HG02885 (cell line): ENCODE measurements around the gene SLC34A3.
"Not testable (repeated sequence)": the region's sequence is repeated elsewhere in the genome, so short reads cannot be mapped to it uniquely, and the experiment has no call there.

ENCODE experiments used
- ATAC-seq: cut with Tn5 transposase; IDR thresholded peaks from one replicate; pipeline ENCODE4 v1.9.1; 2021; ENCODE audit warnings: mild to moderate bottlenecking; ENCODE audit not compliant: unreplicated experiment, poor library complexity

The SLC34A3 gene

DNA sequence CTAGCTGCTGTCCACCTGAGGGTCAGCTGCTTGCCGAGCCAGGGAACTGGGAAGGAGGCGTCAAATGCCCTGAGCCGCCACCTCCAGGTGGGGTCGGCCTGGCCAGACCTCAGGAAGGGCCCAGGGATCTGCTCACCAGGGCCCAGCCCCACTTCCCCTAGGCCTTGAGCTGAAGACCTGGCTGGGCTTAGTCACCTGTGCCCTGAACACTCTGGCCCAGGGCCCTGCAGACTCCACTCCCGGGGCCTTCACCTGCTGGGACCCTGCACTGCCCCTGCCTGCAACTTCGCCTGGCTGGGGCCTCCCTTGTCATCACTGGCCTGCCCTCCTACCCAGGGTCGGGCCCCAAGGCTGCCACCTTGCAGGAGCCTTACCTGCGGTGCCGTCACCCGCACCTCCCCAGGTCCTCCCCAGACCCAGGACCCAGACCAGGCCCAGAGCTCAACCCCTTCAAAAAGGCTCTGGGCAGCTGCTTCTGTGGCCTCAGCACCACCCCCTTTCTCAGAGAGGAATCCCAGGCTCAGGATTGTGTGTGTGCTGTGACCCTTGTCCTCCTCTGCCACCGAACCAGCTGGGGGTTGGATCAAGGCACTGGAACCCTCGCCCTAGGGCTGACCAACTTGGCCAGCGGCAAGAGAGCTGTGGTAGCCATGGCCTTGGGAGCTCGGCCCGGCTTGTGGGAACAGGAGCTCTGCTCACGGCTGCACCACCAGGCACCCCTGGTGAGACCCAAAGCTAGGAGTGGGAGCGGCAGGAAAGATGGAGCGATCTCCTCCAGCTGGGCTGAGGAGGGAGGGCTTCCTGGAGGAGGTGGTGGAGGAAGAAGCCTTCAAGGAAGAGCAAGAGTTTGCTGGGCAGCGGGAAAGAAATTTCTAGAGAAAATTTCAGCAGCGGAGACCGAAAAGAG is 23.3 kb downstream of the SLC34A3 start:
- no peak for ATAC-seq

DNA sequence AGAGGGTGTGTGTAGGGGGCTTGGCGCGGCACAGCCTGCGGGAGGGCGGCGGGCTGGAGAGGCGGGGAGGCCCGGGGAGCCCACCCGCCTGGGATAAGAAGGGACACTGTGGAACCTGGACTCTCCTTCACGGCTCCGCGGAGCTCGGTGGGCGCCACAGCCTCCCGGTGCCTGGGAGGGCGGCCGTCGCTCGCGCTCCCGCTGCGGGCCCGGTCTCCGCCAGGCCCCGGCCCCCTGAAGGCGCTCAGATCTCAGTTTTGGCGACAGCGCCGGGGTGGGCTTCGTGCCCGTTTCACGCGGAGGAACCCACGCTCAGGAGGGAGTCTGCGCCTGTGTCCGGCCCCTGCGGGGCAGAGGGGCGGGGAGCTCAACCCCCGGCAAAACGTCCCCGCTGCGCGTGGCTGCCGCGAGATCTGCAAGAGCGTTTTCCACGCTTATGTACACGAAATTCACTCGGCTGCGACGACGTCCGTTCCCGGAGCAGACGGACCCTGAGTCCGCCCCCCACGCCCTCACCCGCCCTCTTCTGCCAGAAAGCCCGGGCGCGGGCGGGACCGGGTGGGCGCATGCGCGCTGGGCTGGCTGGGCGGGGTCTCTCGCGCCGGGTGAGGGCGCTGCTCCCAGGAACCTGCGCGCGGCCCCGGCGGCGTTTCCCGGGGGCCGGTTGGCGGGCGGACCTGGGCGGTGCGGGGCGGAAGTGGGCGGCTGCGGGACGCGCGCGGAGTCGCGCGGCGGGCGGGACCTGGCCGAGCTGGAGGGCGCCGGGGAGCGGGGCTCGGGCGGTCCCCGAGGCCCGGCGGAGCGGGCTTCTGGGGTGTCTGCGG is 24.1 kb downstream of the SLC34A3 start, which contains the start of gene NELFB:
Gene NELFB, plus strand, starts transcription at position 704 of the 824 bp plus-strand sequence.
- ATAC-seq, result peak; percentile 81

DNA sequence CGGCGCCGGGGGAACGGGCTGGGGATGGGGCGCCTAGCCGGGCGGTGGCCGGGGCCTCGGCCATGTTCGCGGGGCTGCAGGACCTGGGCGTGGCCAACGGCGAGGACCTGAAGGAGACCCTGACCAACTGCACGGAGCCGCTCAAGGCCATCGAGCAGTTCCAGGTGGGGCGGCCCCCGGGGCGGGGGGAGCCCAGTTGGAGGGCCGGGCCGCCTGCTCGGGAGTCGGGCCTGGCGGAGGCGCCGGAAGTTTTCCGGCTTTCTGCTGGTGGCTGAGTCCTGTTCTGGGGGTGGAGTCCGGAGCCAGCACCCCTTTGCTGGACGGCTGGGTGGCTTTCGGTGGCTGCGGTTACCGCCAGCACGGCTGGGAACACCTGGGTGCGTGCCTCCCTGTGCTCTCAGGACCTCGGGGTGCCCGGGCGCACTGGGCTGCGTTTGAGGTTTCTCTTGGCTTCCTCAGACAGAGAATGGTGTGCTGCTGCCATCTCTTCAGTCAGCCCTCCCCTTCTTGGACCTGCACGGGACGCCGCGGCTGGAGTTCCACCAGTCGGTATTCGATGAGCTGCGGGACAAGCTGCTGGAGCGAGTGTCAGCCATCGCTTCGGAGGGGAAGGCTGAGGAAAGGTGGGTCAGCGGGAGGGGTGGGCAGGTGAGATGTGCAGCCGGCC is 24.9 kb downstream of the SLC34A3 start:
- no peak for ATAC-seq

DNA sequence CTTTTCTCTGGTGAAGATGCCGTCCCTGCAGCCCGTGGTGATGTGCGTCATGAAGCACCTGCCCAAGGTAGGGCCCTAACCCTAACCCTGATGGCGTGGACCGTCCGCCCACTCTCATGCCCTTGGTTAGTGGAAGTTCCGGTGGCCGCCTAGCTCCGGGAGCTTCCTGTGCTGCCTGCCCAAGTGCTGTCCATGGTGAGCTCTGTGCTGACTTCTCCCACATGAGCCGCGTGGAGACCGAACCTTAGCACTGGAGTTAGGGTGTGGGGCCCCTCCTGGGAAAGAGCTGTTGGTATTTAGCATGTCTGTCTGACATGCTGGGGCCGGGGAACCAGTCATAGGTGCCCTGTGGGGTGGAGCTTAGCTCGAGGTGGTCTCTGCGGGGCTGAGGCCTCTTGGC is 25.7 kb downstream of the SLC34A3 start:
- ATAC-seq, result no peak

DNA sequence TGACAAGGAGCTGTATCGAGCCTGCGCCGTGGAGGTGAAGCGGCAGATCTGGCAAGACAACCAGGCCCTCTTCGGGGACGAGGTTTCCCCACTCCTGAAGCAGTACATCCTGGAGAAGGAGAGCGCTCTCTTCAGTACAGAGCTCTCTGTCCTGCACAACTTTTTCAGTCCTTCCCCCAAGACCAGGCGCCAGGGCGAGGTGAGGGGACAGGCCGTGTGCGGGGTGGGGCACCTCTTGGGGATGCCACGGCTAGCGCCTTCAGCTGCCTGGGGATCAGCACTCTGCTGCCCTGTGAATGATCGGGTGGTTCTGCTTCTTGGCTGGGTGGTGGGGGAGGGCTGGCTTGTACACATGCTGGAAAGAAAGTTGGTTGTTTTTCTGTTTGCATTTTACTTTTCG is 26.2 kb downstream of the SLC34A3 start:
- ATAC-seq, result no peak

DNA sequence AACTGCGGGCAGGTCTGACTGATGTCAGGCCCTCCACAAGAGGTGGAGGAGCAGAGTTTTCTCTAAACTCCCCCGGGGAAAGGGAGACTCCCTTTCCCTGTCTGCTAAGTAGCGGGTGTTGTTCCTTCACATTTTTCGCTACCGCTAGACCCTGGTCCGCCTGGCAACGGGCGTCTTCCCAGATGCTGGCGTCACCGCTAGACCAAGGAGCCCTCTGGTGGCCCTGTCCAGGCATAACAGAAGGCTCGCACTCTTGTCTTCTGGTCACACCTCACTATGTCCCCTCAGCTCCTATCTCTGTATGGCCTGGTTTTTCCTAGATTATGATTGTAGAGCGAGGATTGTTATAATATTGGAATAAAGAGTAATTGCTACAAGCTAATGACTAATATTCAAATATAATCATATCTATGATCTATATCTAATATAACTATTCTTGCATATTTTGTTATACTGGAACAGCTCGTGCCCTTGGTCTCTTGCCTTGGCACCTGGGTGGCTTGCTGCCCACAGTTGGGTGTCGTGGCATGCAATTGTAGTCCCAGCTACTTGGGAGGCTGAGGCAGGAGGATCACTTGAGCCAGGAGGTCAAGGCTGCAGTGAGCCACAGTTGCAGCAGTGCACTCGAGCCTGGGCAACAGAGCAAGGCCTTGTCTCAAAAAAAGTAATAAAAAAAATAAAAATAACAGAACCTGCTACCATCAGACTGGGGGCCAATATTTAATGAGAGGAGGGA is 31.6 kb downstream of the SLC34A3 start:
- not testable (repeated sequence) for ATAC-seq

DNA sequence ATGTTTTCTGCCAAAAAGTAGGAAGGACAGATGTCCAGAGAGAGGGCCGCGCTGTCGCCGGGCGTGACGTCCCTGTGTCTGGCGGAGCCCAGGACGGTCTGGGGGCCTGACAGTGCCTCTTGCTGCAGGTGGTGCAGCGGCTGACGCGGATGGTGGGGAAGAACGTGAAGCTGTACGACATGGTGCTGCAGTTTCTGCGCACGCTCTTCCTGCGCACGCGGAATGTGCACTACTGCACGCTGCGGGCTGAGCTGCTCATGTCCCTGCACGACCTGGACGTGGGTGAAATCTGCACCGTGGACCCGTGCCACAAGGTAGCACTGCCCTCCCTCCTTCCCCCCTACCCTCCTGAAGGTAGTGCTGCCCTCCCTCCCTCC is 32.2 kb downstream of the SLC34A3 start:
- no peak for ATAC-seq

DNA sequence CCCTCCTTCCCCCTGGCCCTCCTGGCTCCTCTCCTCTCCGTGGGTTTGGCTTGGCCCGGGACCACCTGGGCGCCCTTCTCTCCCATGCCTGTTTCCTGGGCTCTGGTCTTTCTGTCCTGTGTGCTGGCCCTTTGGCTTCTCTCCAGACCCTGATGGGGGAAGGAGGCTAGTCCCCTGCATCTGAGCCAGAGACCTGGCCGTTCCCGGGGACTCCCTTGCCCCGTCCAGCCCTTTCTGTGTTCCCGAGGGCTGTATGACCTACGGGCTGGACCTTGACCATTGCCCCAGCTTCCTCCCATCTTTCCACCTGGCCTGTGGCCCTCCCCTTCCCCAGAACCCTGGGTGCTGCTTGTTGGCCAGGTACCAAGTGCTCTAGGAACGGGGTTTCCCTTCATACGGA is 32.8 kb downstream of the SLC34A3 start:
- no peak for ATAC-seq

DNA sequence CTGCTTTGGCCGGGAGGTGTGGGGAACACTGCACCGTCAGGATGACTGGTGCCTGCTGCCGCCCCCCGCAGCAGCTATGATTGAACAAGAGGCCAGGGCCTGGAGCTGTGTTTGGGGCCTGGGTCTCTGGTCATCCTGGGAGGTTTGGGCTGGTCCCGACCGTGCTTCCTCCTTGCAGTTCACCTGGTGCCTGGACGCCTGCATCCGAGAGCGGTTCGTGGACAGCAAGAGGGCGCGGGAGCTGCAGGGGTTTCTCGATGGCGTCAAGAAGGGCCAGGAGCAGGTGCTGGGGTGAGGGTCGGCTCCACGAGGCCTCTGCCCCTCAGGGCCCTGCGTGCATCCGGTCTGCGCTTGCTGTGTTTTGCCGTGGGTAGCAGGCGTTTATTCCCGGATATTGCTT is 33.4 kb downstream of the SLC34A3 start:
- no peak for ATAC-seq

DNA sequence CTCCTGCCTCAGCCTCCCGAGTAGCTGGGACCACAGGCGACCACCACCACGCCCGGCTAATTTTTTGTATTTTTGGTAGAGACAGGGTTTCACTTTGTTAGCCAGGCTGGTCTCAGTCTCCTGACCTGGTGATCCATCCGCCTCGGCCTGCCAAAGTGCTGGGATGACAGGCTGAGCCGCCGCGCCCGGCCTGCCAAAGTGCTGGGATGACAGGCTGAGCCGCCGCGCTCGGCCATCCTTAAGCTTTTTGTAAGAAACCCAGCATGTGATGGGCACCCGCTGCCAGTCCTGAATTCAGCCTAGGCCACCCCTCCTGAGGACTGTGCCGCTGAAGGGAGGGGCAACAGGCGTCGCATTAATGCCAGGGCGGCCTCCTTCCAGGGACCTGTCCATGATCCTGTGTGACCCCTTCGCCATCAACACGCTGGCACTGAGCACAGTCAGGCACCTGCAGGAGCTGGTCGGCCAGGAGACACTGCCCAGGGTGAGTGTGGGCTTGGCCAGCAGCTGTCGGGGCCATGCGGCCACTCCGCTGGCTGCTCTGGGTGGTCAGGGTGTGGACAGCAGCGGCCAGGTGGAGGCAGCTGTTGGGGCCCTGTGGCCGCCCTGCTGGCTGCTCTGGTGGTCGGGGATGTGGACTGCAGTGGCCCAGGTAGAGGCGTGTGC is 34.9 kb downstream of the SLC34A3 start:
- no peak for ATAC-seq

DNA sequence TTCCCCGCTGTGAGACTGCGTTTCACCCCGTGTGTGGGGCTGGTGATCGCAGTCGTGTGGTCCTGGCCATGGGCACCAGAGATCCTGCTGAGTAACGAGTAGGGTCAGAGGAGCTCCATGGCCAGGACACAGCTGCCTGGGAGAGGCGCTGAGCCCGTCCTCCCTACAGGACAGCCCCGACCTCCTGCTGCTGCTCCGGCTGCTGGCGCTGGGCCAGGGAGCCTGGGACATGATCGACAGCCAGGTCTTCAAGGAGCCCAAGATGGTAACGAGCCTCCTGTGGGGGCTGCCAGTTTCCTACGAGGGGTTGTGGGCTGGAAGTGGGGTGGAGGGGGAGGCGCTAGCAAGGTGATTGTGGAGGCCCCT is 35.4 kb downstream of the SLC34A3 start:
- no peak for ATAC-seq

DNA sequence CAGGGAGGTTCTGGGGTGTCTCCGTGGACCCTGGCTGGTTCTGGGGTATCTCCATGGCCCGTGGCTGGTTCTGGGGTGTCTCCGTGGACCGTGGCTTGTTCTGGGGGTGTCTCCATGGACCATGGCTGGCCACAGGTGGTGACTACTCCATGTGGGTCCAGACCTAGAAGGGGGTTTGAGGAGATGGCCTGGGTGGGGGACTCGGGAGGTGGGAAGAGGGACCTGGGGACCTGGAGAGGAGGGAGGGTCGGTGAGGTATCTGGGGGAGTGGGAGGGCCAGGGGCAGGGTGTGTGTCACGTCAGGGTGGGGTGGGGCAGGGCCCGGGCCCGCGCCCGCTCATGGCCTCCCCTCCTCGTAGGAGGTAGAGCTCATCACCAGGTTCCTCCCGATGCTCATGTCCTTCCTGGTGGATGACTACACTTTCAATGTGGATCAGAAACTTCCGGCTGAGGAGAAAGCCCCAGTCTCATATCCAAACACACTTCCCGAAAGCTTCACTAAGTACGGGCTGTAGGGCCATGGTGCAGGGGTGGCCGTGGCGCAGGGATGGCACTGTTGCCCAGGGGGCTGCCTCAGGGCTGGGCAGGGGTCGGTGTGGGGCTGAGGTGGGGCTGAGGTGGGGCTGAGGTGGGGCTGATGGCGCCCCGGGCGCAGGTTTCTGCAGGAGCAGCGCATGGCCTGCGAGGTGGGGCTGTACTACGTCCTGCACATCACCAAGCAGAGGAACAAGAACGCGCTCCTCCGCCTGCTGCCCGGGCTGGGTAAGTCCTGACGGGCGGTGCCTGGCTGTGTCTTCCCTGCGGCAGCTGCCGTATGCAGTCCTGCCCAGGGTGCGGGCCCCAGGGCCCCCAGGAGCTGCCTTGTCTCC is 36.1 kb downstream of the SLC34A3 start:
- ATAC-seq, result no peak

DNA sequence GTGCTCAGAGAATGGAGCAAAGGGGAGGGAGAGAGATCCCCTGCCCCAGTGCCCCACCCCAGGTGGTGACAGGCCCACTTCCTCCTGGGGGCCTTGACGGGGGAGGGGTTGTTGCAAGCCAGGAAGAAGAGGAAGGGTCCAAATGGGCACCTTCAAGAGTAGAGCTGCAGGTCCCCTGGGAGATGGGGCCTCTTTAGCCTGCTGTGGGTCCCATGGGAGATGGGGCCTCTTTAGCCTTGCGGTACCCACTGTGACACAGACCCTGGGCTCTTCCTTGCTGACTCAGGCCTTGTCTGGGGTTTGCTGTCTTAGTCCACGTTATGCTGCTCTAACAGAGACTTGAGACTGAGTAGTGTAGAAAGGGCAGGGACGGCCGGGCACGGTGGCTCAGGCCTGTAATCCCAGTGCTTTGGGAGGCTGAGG is 37.2 kb downstream of the SLC34A3 start:
- no peak for ATAC-seq

DNA sequence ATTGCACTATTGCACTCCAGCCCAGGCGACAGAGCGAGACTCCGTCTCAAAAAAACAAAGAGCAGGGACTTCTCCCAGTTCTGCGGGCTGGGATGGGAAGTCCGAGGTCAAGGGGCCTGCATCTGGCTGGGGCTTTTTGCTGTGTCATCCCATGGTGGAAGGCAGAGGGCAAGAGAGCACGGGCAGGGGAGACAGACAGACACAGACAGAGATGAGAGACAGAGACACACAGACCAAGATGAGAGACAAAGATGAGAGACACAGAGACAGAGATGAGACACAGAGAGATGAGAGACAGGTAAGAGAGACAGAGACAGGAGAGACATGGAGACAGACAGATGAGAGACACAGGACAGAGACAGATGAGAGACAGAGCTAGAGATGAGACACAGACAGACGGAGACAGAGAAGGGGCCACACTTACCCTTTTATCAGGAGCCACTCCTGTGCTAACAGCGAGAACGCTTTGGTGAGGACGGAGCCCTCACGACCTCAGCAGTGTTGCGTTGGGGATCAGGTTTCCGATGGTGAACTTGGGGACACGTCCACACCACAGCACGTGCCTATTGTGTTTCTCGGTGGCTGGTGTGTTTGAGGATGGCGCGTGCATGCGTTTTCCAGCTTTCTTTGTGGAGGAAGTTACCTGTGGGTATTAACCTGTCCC is 38.0 kb downstream of the SLC34A3 start:
- no peak for ATAC-seq

DNA sequence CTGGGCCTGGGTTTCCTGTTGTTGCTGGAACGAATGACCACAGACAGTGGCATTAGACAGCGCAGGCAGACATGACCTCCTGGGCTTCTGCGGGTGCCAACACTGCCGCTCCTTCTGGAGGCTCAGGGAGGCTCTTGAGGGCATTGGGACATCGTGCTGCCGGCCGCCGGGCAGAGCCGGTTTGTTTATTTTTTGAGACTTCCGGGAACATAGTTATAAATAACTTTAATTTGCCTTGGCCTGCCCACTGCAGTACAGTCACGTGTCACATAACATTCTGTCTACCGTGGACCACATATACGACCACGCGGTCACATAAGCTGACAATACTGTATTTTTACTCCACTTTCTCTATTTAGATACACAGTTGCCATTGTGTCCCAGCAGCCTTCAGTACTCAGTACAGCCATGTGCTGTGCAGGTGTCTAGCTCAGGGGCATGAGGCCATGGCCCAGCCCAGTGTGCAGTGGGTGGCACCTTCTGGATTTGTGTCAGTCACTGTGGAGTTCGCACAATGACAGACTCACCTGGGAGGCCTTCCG is 38.6 kb downstream of the SLC34A3 start:
- no peak for ATAC-seq

DNA sequence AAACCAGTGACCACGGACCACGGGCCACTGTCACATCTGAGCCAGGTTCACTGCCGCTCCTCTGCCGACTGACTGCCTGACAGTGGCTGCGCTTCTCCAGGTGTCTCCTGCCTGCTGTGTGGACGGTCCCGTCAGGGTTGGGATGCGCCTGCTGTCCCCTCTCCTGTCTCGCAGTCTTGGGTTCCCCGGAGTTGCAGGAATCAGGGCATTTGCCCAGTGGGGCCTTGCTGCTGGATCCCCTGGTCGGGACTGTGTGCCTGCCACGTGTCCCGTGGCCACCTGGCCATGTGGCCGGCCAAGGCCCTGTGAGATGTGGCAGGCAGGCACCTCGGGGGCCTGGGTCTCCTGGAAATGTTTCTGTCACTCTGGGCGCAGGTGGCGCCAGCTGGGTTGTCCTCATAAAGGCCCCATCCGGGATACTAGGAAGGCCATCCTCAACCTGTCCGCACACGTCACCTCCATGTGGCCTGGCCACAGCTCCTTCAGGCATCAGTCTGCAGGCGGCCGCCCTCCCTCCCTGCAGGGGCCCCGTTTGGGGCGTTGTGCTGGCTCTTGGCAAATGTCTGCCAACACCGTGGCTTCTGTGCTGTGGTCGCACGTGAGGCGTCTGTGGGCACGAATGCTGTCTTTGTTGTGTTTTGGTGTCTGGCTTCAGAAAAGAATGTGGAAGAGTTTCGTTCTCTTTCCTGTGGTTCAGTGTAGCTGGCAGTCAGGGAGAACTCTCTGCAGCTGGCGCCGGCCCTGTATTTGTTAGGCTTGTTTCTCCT is 40.4 kb downstream of the SLC34A3 start:
- ATAC-seq, result no peak

DNA sequence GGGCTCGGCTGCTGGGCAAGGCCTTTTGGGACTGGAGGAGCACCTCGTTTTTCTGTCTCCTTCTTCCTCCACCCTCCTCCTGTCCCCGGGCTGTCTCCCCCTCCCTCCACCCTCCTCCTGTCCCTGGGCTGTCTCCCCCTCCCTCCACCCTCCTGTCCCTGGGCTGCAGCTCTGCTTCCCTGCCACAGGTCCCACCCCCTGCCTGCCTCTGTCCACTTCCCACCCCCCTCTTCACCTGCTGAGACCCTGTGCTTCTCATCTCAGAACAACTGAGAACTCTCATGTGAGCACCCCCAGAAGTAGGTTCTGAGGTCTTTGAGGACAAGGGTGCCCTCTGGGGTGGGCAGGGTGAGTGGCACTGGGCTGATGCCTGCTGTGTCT is 41.0 kb downstream of the SLC34A3 start:
- no peak for ATAC-seq
